ENCODE measurements around the gene IRAK1. TPM values are rescaled to one million over a fixed set of nuclear protein-coding genes. Genes with fewer than 3 reads are reported as not detected.

The IRAK1 gene
- total and polyA plus RNA-seq, 2 of the 8 experiments (the other 6 are each of a cell fraction or from before 2014, with no cell fraction given) = 26.6 to 41.7 TPM

GRCh38 chrX:154046031-154046781 is 26.5 kb upstream of the IRAK1 start:
- H2BK20ac ChIP-seq (ENCODE audit: low read length) = no peak overlapping the region

More at GRCh38 chrX:154046031-154046781, 26.5 kb upstream of the IRAK1 start:
- ChIA-PET CTCF (ENCODE audit: partially characterized antibody) (interaction anchor here (1.2 kb wide), 2 partner anchors 15 to 28 kb away, joined by 3 to 5 read pairs; no protein-coding TSS in a partner anchor), POLR2A (ENCODE audit: partially characterized antibody) (interaction anchor here (0.8 kb wide), 1 partner anchor 24 kb away, joined by 3 read pairs; no protein-coding TSS in a partner anchor)
- H4K20me1 ChIP-seq (replicated peaks in 1 of 2; ENCODE audit: control insufficient read depth in 1 of 2, insufficient read depth in 2 of 2, low read length in 2 of 2) = peaks cover 0 to 3% of the 10 kb centered on the region in 2 experiments
- H3K4me1 ChIP-seq (replicated peaks in 1 of 4; ENCODE audit: control insufficient read depth in 3 of 4, insufficient read depth in 4 of 4, low read length in 3 of 4) = peaks cover 0 to 10% (median 6%) of the 10 kb centered on the region in 4 experiments; a peak in 4 of 7 replicates
- WGBS, 2 experiments (ENCODE audit: extremely low coverage in 1 of 2, insufficient coverage in 1 of 2, insufficient read length in 1 of 2, insufficient replicate concordance in 2 of 2, low coverage in 1 of 2, low lambda C conversion rate in 2 of 2, missing lambda C conversion rate in 1 of 2) = 84% methylated on average over 6 of the region's 10 CpGs; no CpG with 5 or more reads in 1 of the 2 experiments
- H3K9ac ChIP-seq (replicated peaks in 1 of 4; ENCODE audit: extremely low read depth in 1 of 4, low read depth in 3 of 4, low read length in 3 of 4) = no peak overlapping the region
- H4K8ac ChIP-seq (ENCODE audit: extremely low read depth, insufficient read depth, low read length) = no peak overlapping the region
- H3K18ac ChIP-seq (ENCODE audit: extremely low read depth, low read length) = no peak overlapping the region
- H3K27me3 ChIP-seq (replicated peaks in 1 of 4; ENCODE audit: control insufficient read depth in 3 of 4, extremely low read depth in 1 of 4, insufficient read depth in 3 of 4, low read length in 3 of 4) = no peaks in the 10 kb centered on the region
- no peak overlapping the region for H2BK12ac ChIP-seq (ENCODE audit: low read depth, low read length)
- H3K4ac ChIP-seq (replicated peaks; ENCODE audit: insufficient read length, low read depth, low read length) = no peak overlapping the region
- no peak overlapping the region for H3K4me3 ChIP-seq (ENCODE audit: extremely low read depth in 1 of 4, insufficient read depth in 2 of 4, low read depth in 3 of 4, low read length in 4 of 4)
- H3K23ac ChIP-seq (ENCODE audit: insufficient read length) = no peak overlapping the region
- H4K5ac ChIP-seq (ENCODE audit: insufficient read length, low read depth, low read length) = no peak overlapping the region
- no peaks in the 10 kb centered on the region for H3K23me2 ChIP-seq (ENCODE audit: low read depth, low read length)
- H3K9me3 ChIP-seq (ENCODE audit: insufficient read depth in 2 of 2, low read depth in 1 of 2, low read length in 1 of 2) = no peaks in the 10 kb centered on the region
- no peak overlapping the region for H3K56ac ChIP-seq (replicated peaks; ENCODE audit: insufficient read length, low read depth, low read length)
- DNase-seq (ENCODE audit: low read depth in 1 of 2, low spot score in 2 of 2) (no peak), FAIRE-seq (no peak)
- H3K79me2 ChIP-seq (ENCODE audit: control insufficient read depth in 1 of 2, insufficient read depth in 2 of 2, low read length in 2 of 2) = peaks cover 0 to 58% of the 10 kb centered on the region in 2 experiments; a peak in 2 of 4 replicates
- no peak overlapping the region for H2AK5ac ChIP-seq (ENCODE audit: low read depth, low read length)
- peaks cover 7% of the 10 kb centered on the region; the same call in 1 of the 2 replicates for H3K79me1 ChIP-seq (ENCODE audit: low read depth, low read length)
- no peak overlapping the region for H2AFZ ChIP-seq (ENCODE audit: low read length)
- H3K4me2 ChIP-seq (ENCODE audit: insufficient read depth in 1 of 2, low read depth in 2 of 2, low read length in 2 of 2) = no peak overlapping the region
- no peak overlapping the region for H2BK15ac ChIP-seq (ENCODE audit: low read length)
- no peak overlapping the region for H3K27ac ChIP-seq (ENCODE audit: low read depth, low read length)
- no peak overlapping the region for H2BK120ac ChIP-seq (replicated peaks; ENCODE audit: low read depth, low read length)
- no peak overlapping the region for H2BK5ac ChIP-seq (ENCODE audit: low read depth, low read length)
- no peak overlapping the region for H3K14ac ChIP-seq (ENCODE audit: insufficient read length)
- no peaks in the 10 kb centered on the region for H3K36me3 ChIP-seq (ENCODE audit: control insufficient read depth in 2 of 4, insufficient read depth in 4 of 4, low read length in 3 of 4)
- H4K91ac ChIP-seq (replicated peaks; ENCODE audit: insufficient read length, low read length) = no peak overlapping the region
- no peak for TF ChIP-seq BCL11A (IDR thresholded peaks at IDR 0.05; ENCODE audit: low read depth in 2 of 2, low read length in 2 of 2)
- no peak for TF ChIP-seq BACH1 (IDR thresholded peaks at IDR 0.05; ENCODE audit: low read length)
- TF ChIP-seq YY1 (IDR thresholded peaks at IDR 0.05; ENCODE audit: low read depth, low read length) = no peak
- TF ChIP-seq POLR2AphosphoS5 (IDR thresholded peaks at IDR 0.05; ENCODE audit: low read depth, low read length) = no peak
- TF ChIP-seq SP4 (IDR thresholded peaks at IDR 0.05; ENCODE audit: low read length) = no peak
- TF ChIP-seq, protein P1, sequence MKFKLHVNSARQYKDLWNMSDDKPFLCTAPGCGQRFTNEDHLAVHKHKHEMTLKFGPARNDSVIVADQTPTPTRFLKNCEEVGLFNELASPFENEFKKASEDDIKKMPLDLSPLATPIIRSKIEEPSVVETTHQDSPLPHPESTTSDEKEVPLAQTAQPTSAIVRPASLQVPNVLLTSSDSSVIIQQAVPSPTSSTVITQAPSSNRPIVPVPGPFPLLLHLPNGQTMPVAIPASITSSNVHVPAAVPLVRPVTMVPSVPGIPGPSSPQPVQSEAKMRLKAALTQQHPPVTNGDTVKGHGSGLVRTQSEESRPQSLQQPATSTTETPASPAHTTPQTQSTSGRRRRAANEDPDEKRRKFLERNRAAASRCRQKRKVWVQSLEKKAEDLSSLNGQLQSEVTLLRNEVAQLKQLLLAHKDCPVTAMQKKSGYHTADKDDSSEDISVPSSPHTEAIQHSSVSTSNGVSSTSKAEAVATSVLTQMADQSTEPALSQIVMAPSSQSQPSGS (IDR thresholded peaks at IDR 0.05; ENCODE audit: low read length) = no peak
- no peak for TF ChIP-seq CHD1 (IDR thresholded peaks at IDR 0.05; ENCODE audit: low read depth, low read length)
- no peak for TF ChIP-seq TEAD4 (IDR thresholded peaks at IDR 0.05; ENCODE audit: low read depth, low read length)
- no peak for TF ChIP-seq RAD21 (IDR thresholded peaks at IDR 0.05 in 1 of 2, conservative IDR thresholded peaks at IDR 0.05 in 1 of 2; ENCODE audit: low read depth in 2 of 2, low read length in 2 of 2)
- no peak for TF ChIP-seq GTF2F1 (IDR thresholded peaks at IDR 0.05; ENCODE audit: borderline replicate concordance, low read depth, low read length)
- TF ChIP-seq CBX8 (IDR thresholded peaks at IDR 0.05; ENCODE audit: borderline replicate concordance, low read depth, low read length) = no peak
